Measurements from ENCODE around the gene NLRC5.

DNA sequence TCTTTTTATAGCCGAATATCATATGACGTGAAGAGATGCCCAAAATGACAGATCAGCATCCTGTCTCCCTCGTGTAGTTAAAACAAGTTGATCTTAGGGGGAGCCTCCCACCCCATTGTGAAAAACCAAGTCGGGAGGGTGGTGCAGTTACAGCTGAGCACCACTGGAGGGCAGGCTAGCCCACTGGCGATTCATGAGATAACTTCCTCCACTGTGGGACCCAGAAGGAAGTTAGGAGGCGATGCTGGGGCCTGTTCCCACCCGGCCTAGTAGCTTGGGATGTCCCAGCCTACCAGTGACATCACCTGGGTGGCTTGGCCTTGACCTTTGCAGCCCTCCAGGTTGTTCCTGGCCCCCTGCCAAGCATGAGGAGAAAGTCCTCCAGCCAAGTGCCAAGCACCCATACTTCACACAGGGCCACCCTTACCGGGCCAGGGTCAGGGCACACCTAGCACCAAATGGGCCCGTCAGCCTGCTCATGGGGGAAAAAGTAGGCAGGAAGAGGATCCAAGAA is 95.0 kb downstream of the NLRC5 start:
- no peak for TF ChIP-seq POLR2A (IDR thresholded peaks at IDR 0.05)
- TF ChIP-seq, protein P1, sequence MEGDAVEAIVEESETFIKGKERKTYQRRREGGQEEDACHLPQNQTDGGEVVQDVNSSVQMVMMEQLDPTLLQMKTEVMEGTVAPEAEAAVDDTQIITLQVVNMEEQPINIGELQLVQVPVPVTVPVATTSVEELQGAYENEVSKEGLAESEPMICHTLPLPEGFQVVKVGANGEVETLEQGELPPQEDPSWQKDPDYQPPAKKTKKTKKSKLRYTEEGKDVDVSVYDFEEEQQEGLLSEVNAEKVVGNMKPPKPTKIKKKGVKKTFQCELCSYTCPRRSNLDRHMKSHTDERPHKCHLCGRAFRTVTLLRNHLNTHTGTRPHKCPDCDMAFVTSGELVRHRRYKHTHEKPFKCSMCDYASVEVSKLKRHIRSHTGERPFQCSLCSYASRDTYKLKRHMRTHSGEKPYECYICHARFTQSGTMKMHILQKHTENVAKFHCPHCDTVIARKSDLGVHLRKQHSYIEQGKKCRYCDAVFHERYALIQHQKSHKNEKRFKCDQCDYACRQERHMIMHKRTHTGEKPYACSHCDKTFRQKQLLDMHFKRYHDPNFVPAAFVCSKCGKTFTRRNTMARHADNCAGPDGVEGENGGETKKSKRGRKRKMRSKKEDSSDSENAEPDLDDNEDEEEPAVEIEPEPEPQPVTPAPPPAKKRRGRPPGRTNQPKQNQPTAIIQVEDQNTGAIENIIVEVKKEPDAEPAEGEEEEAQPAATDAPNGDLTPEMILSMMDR (IDR thresholded peaks at IDR 0.05) = peak; percentile 93 to 99 (median 94)
